Measurements from ENCODE around the gene C1orf167.

C1orf167 gene

GRCh38 chr1:11761988-11762406, at the start of gene C1orf167:
C1orf167 (plus strand) TSS chr1:11762193; CDS start chr1:11764401, 2,208 bp downstream.
- DNase-seq = no peak

GRCh38 chr1:11712285-11712684, 49.7 kb upstream of the C1orf167 start:
- no peak for DNase-seq

DNA sequence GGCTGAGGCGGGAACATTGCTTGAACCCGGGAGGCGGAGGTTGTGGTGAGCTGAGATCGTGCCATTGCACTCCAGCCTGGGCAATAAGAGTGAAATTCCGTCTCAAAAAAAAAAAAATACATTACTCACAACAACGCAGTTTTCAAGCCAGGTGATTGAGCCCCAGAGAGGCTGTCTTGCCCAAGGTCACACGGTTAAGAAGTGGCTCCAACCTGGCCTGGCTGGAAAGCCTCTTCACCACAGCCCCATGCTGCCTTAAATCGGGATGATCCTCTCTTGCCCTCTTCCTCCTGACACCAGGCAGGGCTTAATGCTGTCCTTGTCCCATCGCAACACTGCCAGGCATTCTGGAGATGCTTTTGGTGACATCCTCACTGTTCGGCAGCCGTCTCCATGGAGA, 48.9 kb upstream of the C1orf167 start:
- DNase-seq = no peak

GRCh38 chr1:11714831-11715575, 47.0 kb upstream of the C1orf167 start:
- DNase-seq = no peak

- peak; percentile 61 for DNase-seq
These were observed 42.5 kb upstream of the C1orf167 start for GRCh38 chr1:11719313-11720032.

DNA sequence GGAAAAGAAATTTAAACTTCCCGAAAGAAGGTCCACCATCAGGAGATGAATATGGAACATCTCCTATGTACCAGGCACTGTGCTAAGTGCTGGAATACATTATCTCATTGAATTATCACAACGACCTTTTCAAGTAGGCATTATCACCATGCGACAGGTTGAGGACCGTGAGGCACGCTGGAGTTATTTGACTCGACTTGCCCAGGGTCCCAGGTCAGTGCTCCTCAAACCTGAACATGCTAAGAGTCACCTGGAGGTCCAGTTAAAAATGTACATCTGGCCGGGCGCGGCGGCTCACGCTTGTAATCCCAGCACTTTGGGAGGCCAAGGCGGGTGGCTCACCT, 42.0 kb upstream of the C1orf167 start:
- DNase-seq = no peak

GRCh38 chr1:11720525-11720924, 41.5 kb upstream of the C1orf167 start:
- DNase-seq = no peak

- DNase-seq = no peak
These were observed 40.7 kb upstream of the C1orf167 start for GRCh38 chr1:11721311-11721710.

DNA sequence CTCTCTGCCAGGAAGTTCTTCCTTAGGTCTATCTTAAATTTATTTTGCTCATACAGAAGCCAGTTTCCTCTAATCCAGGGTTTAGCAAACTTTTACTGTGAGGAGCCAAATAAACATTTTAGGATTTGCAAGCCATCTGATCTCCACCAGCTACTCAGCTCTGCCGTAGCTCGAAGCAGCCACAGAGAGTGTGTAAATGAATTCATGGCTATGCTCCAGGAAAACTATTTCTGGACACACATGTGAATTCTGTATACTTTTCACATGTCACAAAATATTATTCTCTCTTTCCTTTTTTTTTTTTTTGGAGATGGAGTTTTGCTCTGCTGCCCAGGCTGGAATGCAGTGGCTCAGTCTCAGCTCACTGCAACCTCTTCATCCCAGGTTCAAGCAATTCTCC, 39.5 kb upstream of the C1orf167 start:
- no peak for DNase-seq

GRCh38 chr1:11725616-11726015, 36.4 kb upstream of the C1orf167 start:
- no peak for DNase-seq

DNA sequence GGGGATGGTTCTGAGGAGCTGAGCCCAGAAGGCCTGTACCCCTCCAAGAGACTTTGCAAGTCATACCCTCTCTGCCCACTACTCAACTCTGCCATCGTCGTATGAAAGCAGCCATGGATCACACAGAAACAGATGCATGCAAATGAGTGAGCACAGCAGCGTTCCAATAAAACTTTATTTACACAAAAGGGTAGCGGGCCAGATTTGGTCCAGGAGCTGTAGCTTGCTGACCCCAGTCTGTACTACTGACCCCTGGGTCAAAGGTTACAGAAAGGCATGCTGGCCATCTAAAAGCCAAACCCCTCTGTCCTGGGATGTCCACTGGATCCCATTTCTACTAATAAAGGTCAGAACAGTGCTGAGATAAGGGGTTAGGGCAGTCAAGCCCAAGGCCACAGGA, 34.9 kb upstream of the C1orf167 start:
- no peak for DNase-seq

GRCh38 chr1:11728126-11728806, 33.7 kb upstream of the C1orf167 start:
- no peak for DNase-seq

DNA sequence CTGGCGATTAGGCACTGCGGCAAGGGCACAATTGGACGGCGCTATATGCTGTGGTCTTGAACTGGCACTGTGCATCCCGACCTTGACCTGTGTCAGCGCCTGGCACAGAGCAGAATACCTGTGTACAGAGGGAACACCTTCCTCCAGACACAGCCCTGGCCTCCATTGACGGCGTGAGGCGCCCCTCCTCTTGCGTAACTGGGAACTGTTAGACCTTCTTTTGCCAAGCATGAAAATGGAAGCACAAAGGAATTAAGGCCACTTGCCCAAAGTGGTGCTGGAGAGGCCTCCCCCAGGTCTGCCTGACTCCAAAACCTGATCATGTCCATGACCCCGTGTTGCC, 32.9 kb upstream of the C1orf167 start:
- DNase-seq = no peak

DNA sequence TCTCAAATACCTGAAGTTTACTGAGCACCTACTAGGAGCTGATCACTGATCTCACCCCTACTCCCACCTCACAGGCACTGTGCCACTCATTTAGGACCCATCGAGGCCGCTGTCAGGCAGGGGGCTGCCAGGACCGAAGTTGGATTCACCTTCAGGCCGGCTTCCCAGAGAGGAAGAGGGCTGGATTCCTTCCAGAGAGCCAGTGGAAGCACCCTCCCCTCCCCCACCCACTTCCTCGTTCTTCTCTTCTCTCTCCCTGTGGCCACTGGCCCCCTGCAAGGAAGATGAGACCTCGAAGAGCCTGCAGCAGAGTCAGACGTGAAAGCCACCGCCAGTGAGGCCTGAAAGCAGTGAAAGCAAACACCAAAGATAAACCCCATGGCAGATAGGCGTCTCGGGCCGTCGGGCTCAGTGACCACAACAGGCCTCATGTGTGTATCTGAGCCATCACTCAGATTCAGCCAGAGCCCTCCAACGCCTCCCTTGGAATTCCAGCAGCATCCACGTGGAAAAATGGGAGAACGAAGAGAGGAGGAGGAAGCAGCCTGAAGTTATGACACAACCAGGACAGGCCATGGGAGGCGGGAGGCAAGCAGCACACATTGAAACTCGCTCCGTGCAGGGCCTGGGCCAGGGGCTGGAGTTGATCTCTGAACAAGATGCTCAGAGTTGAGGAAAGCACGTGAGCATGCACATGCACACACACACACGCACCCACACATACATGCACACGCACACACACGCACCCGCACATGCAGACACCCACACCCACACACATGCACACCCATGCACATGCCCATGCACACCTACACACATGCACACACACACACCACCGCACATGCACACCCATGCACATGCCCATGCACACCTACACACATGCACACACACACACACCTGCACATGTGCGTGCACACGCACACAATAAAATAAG, 32.2 kb upstream of the C1orf167 start:
- DNase-seq = no peak

DNA sequence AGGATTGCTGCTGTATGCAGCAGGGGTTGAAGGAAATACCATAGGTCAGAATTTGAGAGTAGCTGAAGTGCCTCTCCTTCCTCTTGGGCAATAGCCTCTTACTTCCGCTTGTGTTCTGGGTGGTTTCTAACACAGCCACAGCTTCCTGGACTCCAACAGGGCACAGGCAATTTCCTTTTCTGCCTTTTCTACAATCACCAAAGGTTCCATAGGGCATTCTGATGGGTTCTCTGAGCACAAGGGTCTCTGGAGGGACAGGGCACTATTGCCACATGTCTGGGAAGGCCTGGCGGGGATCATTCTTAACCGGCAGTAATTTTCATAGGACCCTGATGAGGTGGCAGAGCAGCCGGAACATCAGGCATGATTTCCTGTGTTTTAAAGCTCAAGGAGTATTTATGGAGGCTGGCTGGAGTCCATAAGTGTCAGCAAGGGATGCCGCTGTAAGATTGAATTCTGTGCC, 31.5 kb upstream of the C1orf167 start:
- no peak for DNase-seq

GRCh38 chr1:11731691-11732283, 30.2 kb upstream of the C1orf167 start:
- DNase-seq = no peak

DNA sequence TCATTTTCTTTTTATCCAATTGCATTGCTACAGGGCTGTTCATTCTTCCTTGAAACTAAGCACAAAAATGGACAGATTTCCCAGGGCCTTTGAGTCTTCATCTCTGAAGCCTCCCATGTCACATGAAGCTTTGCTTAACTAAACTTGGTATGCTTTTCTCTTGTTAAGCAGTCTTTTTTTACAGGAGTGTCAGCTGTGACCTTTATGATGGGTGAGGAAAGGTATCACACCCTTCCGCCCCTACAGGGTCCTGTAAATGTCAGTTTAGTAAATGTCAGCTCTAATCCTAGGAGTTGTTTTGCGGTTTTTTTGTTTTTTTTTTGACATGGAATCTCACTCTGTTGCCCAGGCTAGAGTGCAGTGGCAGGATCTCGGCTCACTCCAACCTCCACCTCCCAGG, 28.7 kb upstream of the C1orf167 start:
- no peak for DNase-seq

- DNase-seq = no peak
These were observed 26.5 kb upstream of the C1orf167 start for GRCh38 chr1:11735531-11735853.

DNA sequence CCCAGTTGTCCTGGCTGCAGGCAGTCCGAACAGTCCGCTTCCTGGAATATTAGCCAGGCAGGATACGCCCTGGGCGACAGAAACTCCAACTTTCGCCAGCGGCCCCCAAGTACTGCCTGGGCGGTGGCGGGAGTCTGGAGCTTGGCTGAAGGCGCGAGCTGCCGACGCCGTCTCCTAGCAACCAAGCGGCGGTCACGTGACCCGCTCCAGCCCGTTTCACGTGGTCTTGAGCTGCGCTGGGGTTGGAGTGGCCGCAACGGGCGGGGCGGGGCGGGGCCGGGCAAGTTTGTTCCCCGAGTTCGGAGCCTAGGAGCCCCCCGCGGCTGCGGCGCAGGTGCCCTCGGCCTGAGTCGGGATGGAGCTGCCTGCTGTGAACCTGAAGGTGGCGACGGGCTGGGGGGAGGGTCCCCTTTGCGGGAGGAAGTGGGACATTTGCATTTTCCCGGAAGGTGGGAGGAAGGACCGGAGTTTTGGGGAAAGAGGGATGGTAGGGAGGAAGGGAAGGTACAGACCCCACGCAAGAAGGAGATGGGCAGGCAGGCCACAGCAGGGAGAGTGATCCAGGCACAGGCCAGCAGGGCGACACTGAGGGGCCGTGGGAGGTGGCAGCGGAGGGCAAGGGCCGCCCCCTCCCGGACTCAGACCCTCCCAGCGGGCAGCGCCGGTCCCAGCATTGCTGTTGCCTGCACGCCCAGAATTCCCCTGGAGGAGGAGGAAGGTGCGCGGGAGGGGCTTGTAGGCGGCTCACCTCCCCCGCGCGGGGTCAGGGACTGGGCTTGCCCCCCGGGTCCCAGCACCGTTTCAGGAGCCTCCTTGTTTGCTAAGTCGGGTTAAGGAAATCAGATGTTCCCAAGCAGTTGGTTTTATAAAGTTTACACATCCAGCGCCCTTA, 25.9 kb upstream of the C1orf167 start, which contains the start of gene AGTRAP:
AGTRAP (plus strand) TSS at position 283 of the 892 bp plus-strand sequence; CDS start at position 356, 73 bp downstream.
- DNase-seq = peak; percentile 88

- DNase-seq = no peak
These were observed 25.0 kb upstream of the C1orf167 start for GRCh38 chr1:11736746-11737639.
